CD4-positive, alpha-beta T cell treated with Interleukin-10 for 1 hour (primary cell): ENCODE measurements around the gene STRA8.
"Not testable (repeated sequence)": the region's sequence is repeated elsewhere in the genome, so short reads cannot be mapped to it uniquely, and the experiment has no call there.

Experiments
- DNase-seq: peaks from one replicate; pipeline ENCODE4 v3.0.0-alpha.2; 2020

The STRA8 gene

GRCh38 chr7:135206941-135207391, 26.7 kb upstream of the STRA8 start:
- DNase-seq, result no peak

DNA sequence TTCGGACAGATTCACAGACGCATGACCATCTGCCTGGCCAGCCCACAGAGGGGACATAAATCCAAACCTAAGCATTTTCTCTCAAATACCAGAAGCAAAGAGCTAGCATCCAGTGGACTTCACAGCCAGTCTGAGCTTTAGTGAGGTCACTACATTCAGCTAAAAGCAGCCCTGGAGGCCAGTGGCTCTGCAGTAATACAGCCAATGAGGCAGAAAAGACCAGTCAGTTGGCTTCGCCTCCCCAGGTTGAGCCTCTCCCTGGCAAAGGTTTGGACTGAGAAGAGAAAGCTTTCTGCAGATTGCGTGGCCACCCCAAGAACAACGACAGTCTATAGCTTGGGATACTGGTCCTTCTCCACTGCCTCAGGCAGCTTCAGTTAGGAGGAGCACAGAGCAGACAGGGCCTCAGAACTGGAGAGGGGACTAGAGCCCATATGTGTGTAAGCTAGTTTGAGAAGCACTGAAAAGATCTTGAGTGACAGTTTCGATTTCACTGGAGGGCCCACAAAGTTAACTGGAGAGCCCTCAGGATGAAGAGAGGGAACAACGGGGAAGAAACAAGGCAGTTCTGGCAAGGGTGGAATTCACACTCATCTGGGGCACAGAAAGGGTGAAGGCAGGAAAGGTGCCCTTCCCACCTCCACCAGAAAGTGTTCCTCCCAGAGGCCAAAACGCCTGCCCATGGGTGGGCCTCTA, 26.1 kb upstream of the STRA8 start:
- no peak for DNase-seq

DNA sequence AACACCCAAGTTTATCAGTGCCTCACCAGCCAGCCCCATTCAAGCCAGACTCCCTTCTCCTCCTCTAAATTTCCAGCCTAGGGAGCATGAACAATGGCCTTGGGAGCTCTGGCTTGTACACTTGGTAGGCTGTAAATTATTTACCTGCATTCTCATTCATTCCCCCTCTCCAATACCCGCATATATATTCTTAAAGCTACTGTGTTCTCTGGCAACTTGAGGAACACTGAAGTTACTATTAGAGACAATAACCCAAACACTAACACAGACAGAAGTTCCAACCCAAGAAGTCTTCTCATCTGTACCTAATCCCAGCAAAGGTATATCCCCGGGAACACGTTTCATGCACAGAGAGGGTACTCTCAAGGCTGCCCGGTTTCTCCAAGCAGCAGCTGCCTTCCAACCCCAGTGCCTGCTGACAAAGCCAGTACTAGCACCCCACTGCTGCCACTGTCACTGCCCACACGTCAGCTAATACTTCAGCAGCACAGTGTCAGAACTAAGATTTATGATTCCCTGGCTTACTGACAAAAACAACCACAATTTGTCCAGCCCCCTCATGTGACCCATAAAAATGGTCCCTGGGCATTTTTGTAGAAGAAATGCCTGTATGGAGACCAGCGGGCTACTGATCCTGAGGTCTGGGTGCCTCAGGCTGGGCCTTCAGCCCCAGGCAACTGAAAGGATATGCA, 25.4 kb upstream of the STRA8 start:
- DNase-seq, result no peak

- DNase-seq, result no peak
Observed at GRCh38 chr7:135209225-135209834, 24.3 kb upstream of the STRA8 start.

DNA sequence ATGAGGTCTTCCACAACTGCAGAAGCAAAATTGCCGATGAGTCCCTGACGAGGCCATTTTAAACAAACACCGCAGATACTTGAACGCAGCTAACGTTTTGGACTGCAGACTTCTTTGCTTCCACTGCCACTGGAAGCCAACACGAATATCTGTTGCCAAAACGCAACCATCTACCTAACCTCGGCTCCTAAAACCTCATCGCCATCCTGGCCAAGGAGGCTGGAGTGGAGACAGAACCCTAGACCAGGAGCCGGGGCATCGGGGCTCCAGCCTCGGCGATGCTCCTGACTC, 22.8 kb upstream of the STRA8 start:
- DNase-seq, result no peak

DNA sequence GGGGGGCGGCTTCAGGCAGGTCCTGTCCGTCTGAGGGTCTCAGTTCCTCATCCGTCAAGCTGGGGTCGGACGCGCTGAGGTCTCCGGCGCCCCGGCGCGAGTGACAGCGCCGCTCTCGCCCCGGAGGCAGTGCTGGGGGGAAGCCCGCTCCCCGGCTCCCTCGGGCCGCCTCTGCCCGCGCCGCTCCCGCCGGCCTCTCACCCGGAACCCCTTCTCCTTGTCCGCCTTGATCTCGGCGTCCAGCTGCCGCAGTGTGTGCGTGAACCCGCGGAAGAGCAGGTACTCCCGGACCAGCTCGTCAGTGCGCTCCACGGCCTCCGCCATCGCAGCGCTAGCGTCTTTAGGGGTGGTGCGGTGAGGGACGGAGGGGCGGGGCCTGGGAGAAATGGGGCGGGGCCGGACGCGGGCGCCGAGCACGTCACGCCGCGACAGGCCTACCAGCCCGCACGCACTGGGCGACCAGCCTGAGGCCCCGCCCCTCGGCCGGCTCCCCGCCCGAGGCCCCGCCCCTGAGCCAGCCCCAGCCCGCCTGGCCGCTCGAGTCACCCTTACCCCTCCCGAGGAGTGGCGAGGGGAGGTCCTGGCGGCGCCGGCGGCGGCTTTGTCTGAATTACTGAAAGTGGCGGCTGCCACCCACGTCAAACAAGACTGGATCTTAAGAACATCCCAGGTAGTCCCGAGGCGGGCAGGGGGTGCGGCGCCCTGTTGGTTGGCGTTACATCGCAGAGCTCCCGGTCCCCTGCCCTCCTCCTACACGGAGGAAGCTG, 22.3 kb upstream of the STRA8 start, which contains the start of gene WDR91:
TSS of gene WDR91 (minus strand) at position 348 of the 767 bp plus-strand sequence. CDS start at position 324, 24 bp downstream.
- DNase-seq, result peak; percentile 97

DNA sequence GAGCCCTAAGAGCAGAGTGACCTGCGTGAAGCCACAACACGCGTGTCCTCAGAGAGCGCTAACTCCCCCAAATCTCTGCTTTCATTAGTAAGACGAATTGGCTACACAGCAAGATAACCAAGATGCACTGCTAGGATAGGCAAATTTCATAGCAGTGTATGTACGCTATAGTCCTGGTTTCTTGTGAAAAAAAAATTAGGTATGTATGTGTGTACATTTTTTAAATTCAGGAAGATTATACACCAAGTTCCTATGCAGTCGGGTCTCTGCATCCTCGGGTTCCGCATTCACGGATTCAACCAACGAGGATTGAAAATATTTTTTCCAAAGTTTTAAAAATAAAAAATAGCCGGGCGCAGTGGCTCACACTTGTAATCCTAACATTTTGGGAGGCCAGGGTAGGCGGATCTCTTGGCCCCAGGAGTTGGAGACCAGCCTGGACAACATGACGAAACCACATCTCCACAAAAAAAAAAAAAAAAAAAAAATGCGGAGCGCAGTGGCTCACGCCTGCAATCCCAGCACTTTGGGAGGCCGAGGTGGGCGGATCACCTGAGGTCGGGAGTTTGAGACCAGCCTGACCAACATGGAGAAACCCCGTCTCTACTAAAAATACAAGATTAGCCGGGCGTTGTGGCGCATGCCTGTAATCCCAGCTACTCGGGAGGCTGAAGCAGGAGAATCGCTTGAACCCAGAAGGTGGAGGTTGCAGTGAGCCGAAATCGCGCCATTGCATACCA, 21.5 kb upstream of the STRA8 start:
- not testable (repeated sequence) for DNase-seq

DNA sequence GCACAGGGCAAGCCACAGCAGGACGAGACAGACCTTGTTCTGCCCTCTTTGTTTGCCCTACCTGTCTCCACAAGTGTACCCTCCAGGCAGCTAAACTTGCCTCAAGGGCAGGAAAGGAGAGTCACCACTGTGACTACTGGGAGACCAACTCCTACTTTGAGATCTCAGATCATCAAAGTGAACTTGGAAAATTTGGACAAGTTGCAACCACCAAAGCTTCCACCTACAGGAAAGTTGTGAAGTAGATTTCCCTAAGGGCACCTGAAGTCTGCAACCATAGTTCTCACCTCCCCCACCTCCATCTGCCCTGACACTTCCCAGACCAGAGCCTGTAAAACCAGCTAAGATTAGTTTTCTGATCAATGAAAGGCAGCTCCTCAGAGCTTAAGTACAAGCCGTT, 19.8 kb upstream of the STRA8 start:
- no peak for DNase-seq

DNA sequence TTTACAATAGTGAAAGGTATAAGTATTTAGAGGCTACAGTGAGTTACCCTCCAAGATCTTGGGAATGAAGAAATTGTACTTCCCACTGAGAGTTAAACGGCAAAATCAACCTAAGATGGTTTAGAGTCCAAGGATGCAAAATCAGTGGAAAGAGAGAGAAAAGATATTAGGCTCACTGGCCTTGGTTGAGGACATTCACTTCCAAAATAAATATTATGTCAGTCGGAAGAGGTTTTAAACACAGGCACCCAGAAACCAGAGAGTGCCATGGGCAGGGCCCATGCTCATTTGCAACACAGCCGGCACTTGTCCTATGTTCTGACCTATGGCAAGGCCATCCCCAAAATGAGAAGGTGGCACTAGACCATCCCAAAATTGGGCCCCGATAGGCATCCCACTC, 18.5 kb upstream of the STRA8 start:
- no peak for DNase-seq

DNA sequence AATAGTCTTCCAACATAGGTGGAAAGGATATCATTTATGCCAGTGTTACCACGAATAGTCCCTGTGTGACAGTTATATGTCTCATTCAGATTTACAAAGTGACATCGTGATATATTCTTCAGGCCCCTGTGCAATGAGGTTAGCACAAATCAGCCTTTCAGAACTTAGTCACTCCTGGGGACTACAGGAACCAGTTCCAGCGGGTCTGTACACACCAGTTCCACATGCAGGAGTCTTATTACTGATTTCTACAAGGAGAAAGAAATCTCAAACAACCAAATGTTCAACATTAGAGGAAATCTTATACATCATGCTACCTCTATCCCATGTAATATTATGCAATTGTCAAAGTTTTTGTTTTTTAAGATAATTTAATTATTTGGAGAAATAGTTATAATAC, 17.9 kb upstream of the STRA8 start:
- no peak for DNase-seq

- DNase-seq, result no peak
Observed at GRCh38 chr7:135217645-135218509, 15.8 kb upstream of the STRA8 start.

DNA sequence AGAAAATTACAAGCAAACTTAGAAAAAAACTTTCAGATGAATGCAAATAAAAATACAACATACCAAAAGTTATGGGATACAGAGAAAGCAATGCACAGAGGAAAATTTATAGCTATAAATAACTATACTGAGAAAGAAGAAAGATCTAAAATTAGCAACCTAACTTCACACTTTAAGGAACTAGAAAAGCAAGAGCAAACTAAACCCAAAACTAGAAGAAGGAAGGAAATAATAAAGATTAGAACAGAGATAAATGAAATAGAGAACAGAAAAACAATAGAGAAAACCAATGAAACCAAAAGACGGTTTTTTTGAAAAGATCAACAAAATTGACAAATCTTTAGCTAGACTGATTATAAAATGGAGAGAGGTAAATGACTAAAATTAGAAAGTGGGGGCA, 9.6 kb upstream of the STRA8 start:
- no peak for DNase-seq

- no peak for DNase-seq
Observed at GRCh38 chr7:135231686-135232085, 2.0 kb upstream of the STRA8 start.

DNA sequence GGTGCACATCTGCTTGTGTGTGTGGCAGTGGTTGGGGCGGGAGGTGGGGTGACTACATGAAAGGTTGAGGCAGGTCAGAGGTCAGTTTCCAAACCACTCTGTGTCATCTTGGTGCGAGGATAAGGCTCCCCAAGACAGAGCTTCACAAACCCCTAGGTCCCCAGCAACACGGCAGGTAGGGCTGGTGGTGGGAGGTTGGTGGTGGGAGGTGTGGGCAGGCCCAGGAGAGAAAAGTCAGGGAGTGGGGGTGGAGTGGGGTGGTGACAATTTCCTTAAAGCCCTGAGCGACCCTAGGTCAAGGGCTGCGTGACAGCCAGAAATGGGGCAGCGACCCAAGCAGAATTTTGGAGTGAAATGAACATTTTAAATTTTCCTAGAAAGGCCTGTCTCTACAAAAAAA, 1.6 kb upstream of the STRA8 start:
- no peak for DNase-seq

GRCh38 chr7:135232720-135233119, 918 bp upstream of the STRA8 start:
- DNase-seq, result no peak

- DNase-seq, result not testable (repeated sequence)
Observed at GRCh38 chr7:135234095-135234494, 457 bp downstream of the STRA8 start.

GRCh38 chr7:135234727-135235126, 1.1 kb downstream of the STRA8 start:
- no peak for DNase-seq

DNA sequence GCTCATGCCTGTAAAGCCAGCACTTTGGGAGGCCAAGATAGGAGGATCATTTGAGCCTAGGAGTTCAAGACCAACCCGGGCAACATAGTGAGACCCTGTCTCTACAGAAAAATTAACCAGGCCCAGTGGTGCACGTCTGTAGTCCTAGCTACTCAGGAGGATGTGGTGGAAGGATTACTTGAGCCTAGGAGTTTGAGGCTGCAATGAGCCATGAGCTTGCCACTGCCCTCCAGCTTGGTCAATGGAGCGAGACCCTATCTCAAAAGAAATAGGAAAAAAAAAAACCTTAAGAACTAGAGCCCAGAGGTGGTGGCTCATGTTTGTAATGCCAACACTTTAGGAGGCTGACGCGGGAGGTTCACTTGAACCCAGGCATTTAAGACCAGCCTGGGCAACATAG, 2.2 kb downstream of the STRA8 start:
- no peak for DNase-seq

- no peak for DNase-seq
Observed at GRCh38 chr7:135236727-135237126, 3.1 kb downstream of the STRA8 start.

GRCh38 chr7:135238112-135238744, 4.6 kb downstream of the STRA8 start:
- DNase-seq, result no peak

- no peak for DNase-seq
Observed at GRCh38 chr7:135239263-135239662, 5.6 kb downstream of the STRA8 start.
